ENCODE measurements around the gene WDFY4.

DNA sequence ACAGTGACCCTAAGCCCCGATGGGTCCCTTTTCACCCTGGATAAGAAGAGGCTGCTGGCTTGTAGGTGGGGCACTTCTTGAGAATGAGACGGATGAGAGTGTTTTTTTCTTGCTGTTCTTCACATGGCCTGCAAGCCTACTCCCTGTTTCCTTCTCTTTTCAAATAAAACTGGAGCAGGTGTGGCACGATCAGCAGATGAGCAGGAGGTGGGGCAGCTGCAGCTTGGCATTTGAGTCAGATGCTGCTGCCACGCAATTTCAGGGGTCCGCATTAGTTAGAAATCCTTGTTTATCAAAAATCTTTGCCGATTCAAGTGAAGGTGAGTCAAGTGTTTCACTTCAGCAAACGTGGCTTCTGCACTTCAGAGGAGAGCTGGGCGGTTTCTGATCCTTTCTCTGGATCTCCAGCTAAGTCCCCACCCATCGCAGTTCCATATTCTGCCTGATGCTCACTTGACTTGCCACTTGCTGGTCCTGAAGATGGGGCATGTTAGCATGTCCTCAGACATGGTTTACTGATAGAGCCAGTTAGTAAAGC, 20.8 kb downstream of the WDFY4 start:
- TF ChIP-seq, protein P1, sequence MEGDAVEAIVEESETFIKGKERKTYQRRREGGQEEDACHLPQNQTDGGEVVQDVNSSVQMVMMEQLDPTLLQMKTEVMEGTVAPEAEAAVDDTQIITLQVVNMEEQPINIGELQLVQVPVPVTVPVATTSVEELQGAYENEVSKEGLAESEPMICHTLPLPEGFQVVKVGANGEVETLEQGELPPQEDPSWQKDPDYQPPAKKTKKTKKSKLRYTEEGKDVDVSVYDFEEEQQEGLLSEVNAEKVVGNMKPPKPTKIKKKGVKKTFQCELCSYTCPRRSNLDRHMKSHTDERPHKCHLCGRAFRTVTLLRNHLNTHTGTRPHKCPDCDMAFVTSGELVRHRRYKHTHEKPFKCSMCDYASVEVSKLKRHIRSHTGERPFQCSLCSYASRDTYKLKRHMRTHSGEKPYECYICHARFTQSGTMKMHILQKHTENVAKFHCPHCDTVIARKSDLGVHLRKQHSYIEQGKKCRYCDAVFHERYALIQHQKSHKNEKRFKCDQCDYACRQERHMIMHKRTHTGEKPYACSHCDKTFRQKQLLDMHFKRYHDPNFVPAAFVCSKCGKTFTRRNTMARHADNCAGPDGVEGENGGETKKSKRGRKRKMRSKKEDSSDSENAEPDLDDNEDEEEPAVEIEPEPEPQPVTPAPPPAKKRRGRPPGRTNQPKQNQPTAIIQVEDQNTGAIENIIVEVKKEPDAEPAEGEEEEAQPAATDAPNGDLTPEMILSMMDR (IDR thresholded peaks at IDR 0.05), result no peak
- TF ChIP-seq EP300 (IDR thresholded peaks at IDR 0.05), result no peak
